A673 (cell line): ENCODE results near the gene SKOR1.

ENCODE experiments used
- EZH2 ChIP-seq: fragments of 200-600 bp; sonication (generic); IDR thresholded peaks from 2 replicates; pipeline ENCODE4 v1.6.1; 2017; ENCODE audit warnings: borderline replicate concordance, low read depth, mild to moderate bottlenecking, mixed read lengths, antibody characterized with exemption, low read length; ENCODE audit not compliant: poor library complexity, severe bottlenecking
- TF ChIP-seq, protein P1 (sequence below): fragments of 300-800, 200-600 bp; sonication (generic); conservative IDR thresholded peaks from 2 replicates; pipeline ENCODE4 v1.5.1; 2017; ENCODE audit warnings: low read depth, mild to moderate bottlenecking, antibody characterized with exemption, low read length, moderate library complexity, mixed read lengths

DNA sequence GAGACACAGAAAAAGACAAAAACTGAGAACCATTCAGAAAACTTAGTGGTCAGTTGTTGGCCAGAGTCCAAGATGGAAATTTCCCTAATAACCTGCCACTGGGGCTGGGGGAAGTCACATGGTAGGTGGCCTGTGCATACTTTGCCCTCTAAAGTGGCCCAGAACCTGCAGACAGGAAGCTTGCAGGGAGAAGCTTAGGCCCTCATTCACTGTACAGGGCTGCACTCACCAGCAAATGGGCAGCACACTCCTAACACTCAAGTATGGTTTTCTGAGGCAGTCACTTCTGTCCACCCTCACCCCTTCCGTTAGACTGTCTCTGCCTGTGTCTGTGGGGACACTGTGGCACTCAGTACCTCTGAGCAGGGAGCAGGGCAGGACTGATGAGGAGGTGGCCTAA lies 29.0 kb downstream of the SKOR1 start:
- TF ChIP-seq, protein P1, sequence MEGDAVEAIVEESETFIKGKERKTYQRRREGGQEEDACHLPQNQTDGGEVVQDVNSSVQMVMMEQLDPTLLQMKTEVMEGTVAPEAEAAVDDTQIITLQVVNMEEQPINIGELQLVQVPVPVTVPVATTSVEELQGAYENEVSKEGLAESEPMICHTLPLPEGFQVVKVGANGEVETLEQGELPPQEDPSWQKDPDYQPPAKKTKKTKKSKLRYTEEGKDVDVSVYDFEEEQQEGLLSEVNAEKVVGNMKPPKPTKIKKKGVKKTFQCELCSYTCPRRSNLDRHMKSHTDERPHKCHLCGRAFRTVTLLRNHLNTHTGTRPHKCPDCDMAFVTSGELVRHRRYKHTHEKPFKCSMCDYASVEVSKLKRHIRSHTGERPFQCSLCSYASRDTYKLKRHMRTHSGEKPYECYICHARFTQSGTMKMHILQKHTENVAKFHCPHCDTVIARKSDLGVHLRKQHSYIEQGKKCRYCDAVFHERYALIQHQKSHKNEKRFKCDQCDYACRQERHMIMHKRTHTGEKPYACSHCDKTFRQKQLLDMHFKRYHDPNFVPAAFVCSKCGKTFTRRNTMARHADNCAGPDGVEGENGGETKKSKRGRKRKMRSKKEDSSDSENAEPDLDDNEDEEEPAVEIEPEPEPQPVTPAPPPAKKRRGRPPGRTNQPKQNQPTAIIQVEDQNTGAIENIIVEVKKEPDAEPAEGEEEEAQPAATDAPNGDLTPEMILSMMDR = no peak
- TF ChIP-seq EZH2 = no peak
